NT2/D1 (cell line): Measurements from ENCODE around the gene ERMARD.

Experiments
- DNase-seq: peaks from one replicate; pipeline ENCODE4 v3.0.0-alpha.2; 2011; ENCODE audit warnings: low read depth, low spot score
- H3K27me3 ChIP-seq: 2 replicates; pipeline ENCODE4 v1.6.0; 2011; ENCODE audit warnings: mild to moderate bottlenecking; ENCODE audit not compliant: insufficient read length, insufficient read depth
- H3K36me3 ChIP-seq: 2 replicates; pipeline ENCODE4 v1.6.1; 2011; ENCODE audit warnings: mild to moderate bottlenecking, low read length, mixed read lengths; ENCODE audit not compliant: insufficient read depth, insufficient read length
- H3K4me1 ChIP-seq: 2 replicates; pipeline ENCODE4 v1.5.1; 2011; ENCODE audit not compliant: insufficient read depth, insufficient read length
- H3K4me3 ChIP-seq: 2 replicates; pipeline ENCODE4 v1.5.1; 2011; ENCODE audit warnings: low read depth; ENCODE audit not compliant: insufficient read length
- H3K9ac ChIP-seq: 2 replicates; pipeline ENCODE4 v1.6.0; 2011; ENCODE audit warnings: low read depth; ENCODE audit not compliant: insufficient read length
- H3K9me3 ChIP-seq: 2 replicates; pipeline ENCODE4 v1.5.1; 2011; ENCODE audit warnings: mild to moderate bottlenecking, low read length; ENCODE audit not compliant: insufficient read depth
- SUZ12 ChIP-seq: IDR thresholded peaks from 2 replicates; pipeline ENCODE4 v1.6.1; 2011; ENCODE audit not compliant: insufficient read length, insufficient read depth; ENCODE audit errors: extremely low read depth
- YY1 ChIP-seq: IDR thresholded peaks from 2 replicates; pipeline ENCODE4 v1.6.1; 2011; ENCODE audit not compliant: insufficient read length, insufficient read depth
- ZNF274 ChIP-seq: IDR thresholded peaks from 2 replicates; pipeline ENCODE4 v1.6.1; 2011; ENCODE audit warnings: mild to moderate bottlenecking, low read depth, low read length

ERMARD gene

DNA sequence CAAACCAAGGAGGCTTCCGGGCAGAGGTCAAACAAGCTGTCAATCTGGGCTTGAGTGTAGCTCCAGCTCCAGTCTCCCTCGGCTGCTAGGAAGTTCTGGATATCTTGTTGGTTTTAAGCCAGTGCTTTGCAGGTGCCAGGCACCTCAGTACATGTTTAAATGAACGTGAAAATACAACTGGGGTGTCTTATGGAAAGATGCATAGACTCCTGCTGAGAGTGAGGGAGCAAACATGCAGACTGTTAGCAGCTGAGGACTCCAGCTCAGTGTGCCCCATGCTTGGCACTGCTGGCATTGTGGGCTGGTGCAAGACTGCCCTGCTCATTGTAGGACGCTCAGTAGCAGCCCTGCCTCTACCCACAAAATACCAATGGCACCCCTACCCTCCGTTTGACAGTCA lies 28.5 kb downstream of the ERMARD start:
- no peak for TF ChIP-seq YY1
- no peaks in the 10 kb centered on the region for H3K27me3 ChIP-seq
- H3K4me3 ChIP-seq: no peak overlapping the region
- no peak overlapping the region for H3K9ac ChIP-seq
- H3K36me3 ChIP-seq: peaks cover 42% of the 10 kb centered on the region
- DNase-seq: no peak
- H3K4me1 ChIP-seq: no peaks in the 10 kb centered on the region
- H3K9me3 ChIP-seq: no peaks in the 10 kb centered on the region

DNA sequence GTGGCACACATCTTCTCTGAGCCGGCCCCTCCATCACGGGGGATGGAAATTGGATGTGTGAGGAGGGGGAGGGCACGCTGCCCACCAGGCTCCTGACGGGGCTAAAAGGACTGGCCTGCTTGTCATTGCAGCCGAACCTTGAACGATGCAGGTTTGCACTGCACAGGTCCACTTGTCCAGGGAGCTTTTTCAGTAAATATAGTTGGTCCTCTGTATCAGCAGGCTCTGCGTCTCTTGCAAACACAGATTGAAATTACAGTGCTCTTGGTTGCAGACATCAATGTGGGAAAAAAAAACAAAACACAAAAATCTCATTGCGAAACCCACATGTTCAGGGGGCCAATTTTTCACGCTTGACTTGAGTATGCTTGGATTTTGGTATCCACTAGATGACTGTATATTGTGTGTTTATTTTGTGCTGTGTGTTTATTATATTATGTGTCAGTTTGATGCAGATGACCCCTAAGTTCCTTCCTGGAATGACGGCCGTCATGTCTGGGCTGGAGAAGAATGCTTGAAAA lies 29.2 kb downstream of the ERMARD start:
- no peaks in the 10 kb centered on the region for H3K9me3 ChIP-seq
- TF ChIP-seq SUZ12: no peak
- no peak for TF ChIP-seq YY1
- no peak for TF ChIP-seq ZNF274
- H3K4me1 ChIP-seq: no peaks in the 10 kb centered on the region
- peaks cover 38% of the 10 kb centered on the region for H3K36me3 ChIP-seq
- H3K4me3 ChIP-seq: no peak overlapping the region
- DNase-seq: no peak
- no peak overlapping the region for H3K9ac ChIP-seq
- no peaks in the 10 kb centered on the region for H3K27me3 ChIP-seq

- no peaks in the 10 kb centered on the region for H3K4me1 ChIP-seq
- DNase-seq: no peak
- no peak overlapping the region for H3K4me3 ChIP-seq
- no peaks in the 10 kb centered on the region for H3K27me3 ChIP-seq
- H3K36me3 ChIP-seq: peaks cover 24% of the 10 kb centered on the region
- no peaks in the 10 kb centered on the region for H3K9me3 ChIP-seq
- TF ChIP-seq YY1 (no peak), ZNF274 (no peak), SUZ12 (no peak)
- no peak overlapping the region for H3K9ac ChIP-seq
Measured at GRCh38 chr6:169782966-169783365, 31.5 kb downstream of the ERMARD start.

DNA sequence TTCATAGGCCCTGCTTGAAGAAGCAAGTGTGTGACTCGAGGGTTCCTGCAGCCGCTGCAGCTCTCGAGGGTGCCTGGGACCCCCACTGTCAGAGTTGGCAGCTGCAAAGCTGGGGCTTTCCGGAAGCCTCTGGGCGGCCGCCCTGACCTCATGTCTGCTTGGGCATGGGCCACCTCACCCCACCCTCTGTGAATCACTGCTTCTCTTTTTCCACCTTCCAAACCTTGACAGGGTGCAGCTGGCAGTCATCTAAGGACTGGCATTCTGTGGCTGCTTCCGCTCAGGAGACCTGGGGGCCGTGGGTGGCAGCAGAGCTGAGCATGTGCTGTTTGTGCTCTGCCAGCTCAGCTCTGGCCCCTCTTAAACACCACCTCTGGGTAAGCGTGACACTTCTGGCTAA lies 32.0 kb downstream of the ERMARD start:
- no peak for DNase-seq

DNA sequence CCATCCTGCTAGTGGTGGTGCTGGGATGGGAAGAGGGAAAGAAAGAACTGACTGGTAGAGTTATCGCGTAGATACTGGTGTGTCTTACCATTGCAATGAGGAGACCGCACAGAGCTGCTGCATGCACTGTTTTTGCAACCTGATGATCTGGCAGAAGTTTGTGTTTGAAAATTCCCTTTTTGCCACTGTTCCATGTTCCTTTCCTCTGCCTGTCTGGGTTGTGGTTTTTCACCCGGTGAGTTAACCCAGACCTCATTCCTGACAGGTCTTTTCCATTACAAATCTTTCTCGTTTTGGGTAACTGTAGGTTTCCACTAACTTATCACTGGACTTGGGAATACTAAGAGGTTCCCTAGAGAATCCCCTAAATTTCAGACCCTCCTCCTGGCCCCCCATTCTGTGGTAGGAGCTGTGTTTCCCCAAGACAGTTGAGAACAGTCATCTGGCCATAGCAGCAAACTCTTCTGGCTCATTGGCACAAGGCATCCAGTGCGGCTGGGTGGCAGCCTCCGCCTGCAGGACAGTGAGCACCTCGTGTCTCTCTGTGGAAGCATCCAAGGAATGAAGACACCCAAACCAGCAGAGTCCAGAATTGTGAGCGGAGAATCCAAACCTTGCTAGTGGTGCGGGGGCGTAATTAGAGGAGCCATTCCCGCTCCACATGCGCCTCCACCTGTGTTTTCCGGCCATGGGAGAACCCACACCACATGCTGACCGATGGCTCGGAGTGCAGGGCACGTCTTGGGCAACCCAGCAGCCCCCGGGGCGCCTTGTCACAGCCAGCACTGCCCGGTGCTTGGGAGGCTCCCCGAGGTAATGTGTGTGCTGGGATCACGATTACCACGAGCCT lies 32.8 kb downstream of the ERMARD start:
- Histone ChIP-seq H3K27me3 (peaks cover 3% of the 10 kb centered on the region), H3K9me3 (no peaks in the 10 kb centered on the region)
- TF ChIP-seq YY1: no peak
- no peak for TF ChIP-seq ZNF274
- no peak for TF ChIP-seq SUZ12

More for the DNA sequence above, 32.0 kb downstream of the ERMARD start:
- Histone ChIP-seq H3K4me3 (no peak overlapping the region), H3K27me3 (no peaks in the 10 kb centered on the region), H3K9ac (no peak overlapping the region), H3K36me3 (peaks cover 23% of the 10 kb centered on the region), H3K4me1 (no peaks in the 10 kb centered on the region), H3K9me3 (no peaks in the 10 kb centered on the region)
- TF ChIP-seq SUZ12: no peak
- TF ChIP-seq YY1: no peak
- TF ChIP-seq ZNF274: no peak

DNA sequence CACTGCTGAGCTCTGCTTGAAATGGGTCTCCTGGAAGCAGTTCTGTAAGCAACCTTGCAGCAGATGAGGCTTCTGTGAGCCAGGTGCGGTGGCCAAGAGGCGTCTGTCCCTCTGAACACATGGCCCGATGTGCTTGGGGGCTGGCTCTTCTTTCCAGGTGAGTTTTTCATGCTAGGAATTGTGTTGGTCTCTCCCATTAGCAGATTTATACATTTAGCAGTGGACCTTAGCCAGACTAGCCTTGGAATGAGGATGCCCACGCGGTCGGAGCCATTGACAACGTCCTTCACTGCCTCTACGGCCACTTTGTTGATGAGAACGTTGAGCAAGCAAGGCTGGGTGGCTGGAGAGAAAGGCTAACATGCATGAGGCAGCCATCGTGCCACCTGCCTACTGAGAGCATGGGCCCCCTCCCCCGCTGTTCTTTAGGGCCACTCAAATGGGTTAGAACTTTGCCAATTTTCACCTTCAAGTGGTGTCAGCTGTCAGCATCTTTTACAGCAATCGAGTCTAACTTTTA lies 33.5 kb downstream of the ERMARD start:
- H3K27me3 ChIP-seq: peaks cover 9% of the 10 kb centered on the region
- H3K4me3 ChIP-seq: no peak overlapping the region
- peaks cover 4% of the 10 kb centered on the region for H3K4me1 ChIP-seq

More for the DNA sequence above, 32.8 kb downstream of the ERMARD start:
- DNase-seq: no peak
- peaks cover 18% of the 10 kb centered on the region for H3K36me3 ChIP-seq
- no peak overlapping the region for H3K9ac ChIP-seq
- no peaks in the 10 kb centered on the region for H3K4me1 ChIP-seq
- H3K4me3 ChIP-seq: no peak overlapping the region

GRCh38 chr6:169785566-169785965 lies 34.1 kb downstream of the ERMARD start:
- Histone ChIP-seq H3K4me3 (no peak overlapping the region), H3K4me1 (peaks cover 4% of the 10 kb centered on the region), H3K9me3 (no peaks in the 10 kb centered on the region), H3K9ac (no peak overlapping the region), H3K27me3 (peaks cover 10% of the 10 kb centered on the region), H3K36me3 (peaks cover 9% of the 10 kb centered on the region)
- no peak for TF ChIP-seq SUZ12
- no peak for TF ChIP-seq YY1
- no peak for TF ChIP-seq ZNF274
- no peak for DNase-seq

More for the DNA sequence above, 33.5 kb downstream of the ERMARD start:
- TF ChIP-seq YY1 (no peak), SUZ12 (no peak), ZNF274 (no peak)
- Histone ChIP-seq H3K36me3 (peaks cover 14% of the 10 kb centered on the region), H3K9ac (no peak overlapping the region), H3K9me3 (no peaks in the 10 kb centered on the region)
- DNase-seq: no peak
